Activated naive CD4-positive, alpha-beta T cell (primary cell): Measurements from ENCODE around the gene INVS.
"Not testable (repeated sequence)": the region's sequence is repeated elsewhere in the genome, so short reads cannot be mapped to it uniquely, and the experiment has no call there.

ENCODE experiments used
- DNase-seq, 4 experiments: peaks; one replicate each; lab custom pipeline; 2025; lab: John Stamatoyannopoulos, UW

Gene INVS

GRCh38 chr9:100202806-100203205, 103.8 kb downstream of the INVS start:
- no peak for DNase-seq

- no peak for DNase-seq
Measured at GRCh38 chr9:100204796-100205195, 105.8 kb downstream of the INVS start.

- DNase-seq = no peak
Measured at GRCh38 chr9:100206899-100207298, 107.9 kb downstream of the INVS start.

GRCh38 chr9:100208673-100209072, 109.6 kb downstream of the INVS start:
- no peak for DNase-seq

- no peak for DNase-seq
Measured at GRCh38 chr9:100211476-100211875, 112.4 kb downstream of the INVS start.

GRCh38 chr9:100213730-100214477, 114.9 kb downstream of the INVS start:
- DNase-seq = no peak

GRCh38 chr9:100216178-100216787, 117.2 kb downstream of the INVS start:
- DNase-seq = peak in 3 of 4 experiments; percentile 4 to 9 (median 5)

- DNase-seq = no peak
Measured at GRCh38 chr9:100217536-100217935, 118.5 kb downstream of the INVS start.

GRCh38 chr9:100219347-100219746, 120.3 kb downstream of the INVS start:
- DNase-seq = no peak

- DNase-seq = no peak
Measured at GRCh38 chr9:100220936-100221335, 121.9 kb downstream of the INVS start.

GRCh38 chr9:100221538-100221937, 122.5 kb downstream of the INVS start:
- DNase-seq = no peak

GRCh38 chr9:100222674-100223073, 123.6 kb downstream of the INVS start:
- DNase-seq = no peak

- DNase-seq = no peak
Measured at GRCh38 chr9:100227636-100228035, 128.6 kb downstream of the INVS start.

- no peak for DNase-seq
Measured at GRCh38 chr9:100228352-100228869, 129.4 kb downstream of the INVS start.

- no peak for DNase-seq
Measured at GRCh38 chr9:100229136-100229535, 130.1 kb downstream of the INVS start.

- DNase-seq = no peak
Measured at GRCh38 chr9:100229561-100229960, 130.5 kb downstream of the INVS start.

GRCh38 chr9:100236986-100237385, 137.9 kb downstream of the INVS start:
- not testable (repeated sequence) for DNase-seq

GRCh38 chr9:100240512-100240911, 141.5 kb downstream of the INVS start:
- DNase-seq = no peak

- DNase-seq = no peak
Measured at GRCh38 chr9:100267211-100267610, 168.2 kb downstream of the INVS start.

GRCh38 chr9:100268271-100268670, 169.2 kb downstream of the INVS start:
- no peak for DNase-seq

- DNase-seq = no peak
Measured at GRCh38 chr9:100269656-100270055, 170.6 kb downstream of the INVS start.

- DNase-seq = no peak
Measured at GRCh38 chr9:100277166-100277979, 178.3 kb downstream of the INVS start.

- DNase-seq = no peak
Measured at GRCh38 chr9:100281066-100281465, 182.0 kb downstream of the INVS start.
